Measurements from ENCODE around the gene JAK2. TPM values are rescaled to one million over a fixed set of nuclear protein-coding genes. Genes with fewer than 3 reads are reported as not detected.

The JAK2 gene
- total and polyA plus RNA-seq, 2 of the 4 experiments (the other 2 are of a cell fraction), result 2.3 to 6.1 TPM

DNA sequence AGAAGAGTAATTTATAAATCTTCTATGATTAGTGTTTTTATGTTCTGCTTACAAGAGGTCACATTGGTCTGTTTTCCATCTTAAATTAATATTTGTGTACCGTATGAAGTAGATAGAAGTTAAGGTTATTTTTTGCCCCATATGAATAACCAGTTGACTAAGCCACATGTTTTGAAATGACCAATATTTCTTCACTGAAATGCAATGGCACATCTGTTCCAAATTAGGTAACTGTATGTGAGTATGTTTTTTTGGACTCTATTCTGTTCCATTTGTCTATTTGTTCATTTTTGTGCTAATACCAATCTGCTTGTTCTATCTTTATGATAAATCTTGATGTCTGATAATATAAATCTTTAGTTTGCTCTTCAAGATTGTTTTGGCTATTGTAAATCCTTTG is 17.7 kb downstream of the JAK2 start:
- H4K20me1 ChIP-seq (ENCODE audit: insufficient read depth, low read length), result no peaks in the 10 kb centered on the region
- no peak overlapping the region for H4K5ac ChIP-seq (ENCODE audit: low read depth, low read length)
- no peak overlapping the region for H3K18ac ChIP-seq (ENCODE audit: low read depth, low read length)
- no peaks in the 10 kb centered on the region for H3K9me3 ChIP-seq (ENCODE audit: control insufficient read depth, insufficient read depth, low read length)
- no peaks in the 10 kb centered on the region for H3K9me1 ChIP-seq (ENCODE audit: insufficient read depth, low read length)
- H2AK9ac ChIP-seq (replicated peaks; ENCODE audit: low read depth, low read length, poor library complexity), result no peak overlapping the region
- no CpG with 5 or more reads among the region's 1 CpG for WGBS, 2 experiments (ENCODE audit: extremely low coverage in 2 of 2, insufficient read length in 1 of 2)
- no peak overlapping the region for H3K4ac ChIP-seq (ENCODE audit: low read depth, low read length)
- ATAC-seq (ENCODE audit: low read depth) (peak; percentile 53), DNase-seq (peak; percentile 69)
- dilution Hi-C loops (cut with HindIII; ENCODE audit: low sequenced_read_pairs, unreplicated experiment) (no loop called here), intact Hi-C loops (cut with micrococcal nuclease) (no loop called here), in situ Hi-C loops (cut with MboI; ENCODE audit: low sequenced_read_pairs) (no loop called here)
- H2BK20ac ChIP-seq (ENCODE audit: low read depth, low read length), result no peak overlapping the region
- H3K4me1 ChIP-seq (ENCODE audit: control insufficient read depth, insufficient read depth, low read length), result no peaks in the 10 kb centered on the region
- no peak overlapping the region for H3K4me2 ChIP-seq (ENCODE audit: low read depth, low read length)
- H3K9ac ChIP-seq (ENCODE audit: low read depth, low read length), result no peak overlapping the region
- ChIA-PET CTCF (no interaction called here), POLR2A (ENCODE audit: unreplicated experiment) (no interaction called here)
- no peak overlapping the region for H4K91ac ChIP-seq (ENCODE audit: insufficient read depth, low read depth, low read length)
- BruUV-seq (replicated peaks), result no TSS peak
- no peak overlapping the region for H3K23ac ChIP-seq (ENCODE audit: low read depth, low read length)
- no peak overlapping the region for H2BK5ac ChIP-seq (ENCODE audit: low read depth, low read length, poor library complexity, severe bottlenecking)
- no peaks in the 10 kb centered on the region for H3K36me3 ChIP-seq (ENCODE audit: control insufficient read depth, insufficient read depth, low read length)
- no peak overlapping the region for H3K4me3 ChIP-seq (ENCODE audit: insufficient read depth, low read depth, low read length)
- H3K27me3 ChIP-seq (ENCODE audit: control insufficient read depth, insufficient read depth, low read length), result no peaks in the 10 kb centered on the region
- no peak overlapping the region for H2BK120ac ChIP-seq (ENCODE audit: low read depth, low read length)
- H2AFZ ChIP-seq (replicated peaks; ENCODE audit: low read length, poor library complexity), result no peak overlapping the region
- no peak overlapping the region for H2AK5ac ChIP-seq (ENCODE audit: low read depth, low read length)
- H3K56ac ChIP-seq (ENCODE audit: extremely low read depth, insufficient read depth, low read length), result no peak overlapping the region
- H4K8ac ChIP-seq (ENCODE audit: low read depth in 2 of 2, low read length in 2 of 2), result no peak overlapping the region
- no peak overlapping the region for H3K27ac ChIP-seq (ENCODE audit: insufficient read depth, low read length)
- peaks cover 9% of the 10 kb centered on the region in 2 experiments; a peak in 3 of 4 replicates for H3K79me1 ChIP-seq (ENCODE audit: low read depth in 1 of 2, low read length in 2 of 2)
- TF ChIP-seq BHLHE40 (IDR thresholded peaks at IDR 0.05; ENCODE audit: low read depth, low read length) (no peak), MAZ (IDR thresholded peaks at IDR 0.05; ENCODE audit: borderline replicate concordance, low read depth, low read length) (no peak), MAFK (IDR thresholded peaks at IDR 0.05; ENCODE audit: low read depth, low read length) (no peak), CHD1 (IDR thresholded peaks at IDR 0.05; ENCODE audit: low read depth, low read length) (no peak), SMC3 (IDR thresholded peaks at IDR 0.05; ENCODE audit: low read depth, low read length) (no peak), RCOR1 (IDR thresholded peaks at IDR 0.05; ENCODE audit: insufficient replicate concordance, low read length) (no peak)
- TF ChIP-seq, protein P1, sequence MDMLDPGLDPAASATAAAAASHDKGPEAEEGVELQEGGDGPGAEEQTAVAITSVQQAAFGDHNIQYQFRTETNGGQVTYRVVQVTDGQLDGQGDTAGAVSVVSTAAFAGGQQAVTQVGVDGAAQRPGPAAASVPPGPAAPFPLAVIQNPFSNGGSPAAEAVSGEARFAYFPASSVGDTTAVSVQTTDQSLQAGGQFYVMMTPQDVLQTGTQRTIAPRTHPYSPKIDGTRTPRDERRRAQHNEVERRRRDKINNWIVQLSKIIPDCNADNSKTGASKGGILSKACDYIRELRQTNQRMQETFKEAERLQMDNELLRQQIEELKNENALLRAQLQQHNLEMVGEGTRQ (IDR thresholded peaks at IDR 0.05; ENCODE audit: low read depth, low read length), result no peak
- TF ChIP-seq, protein P2, sequence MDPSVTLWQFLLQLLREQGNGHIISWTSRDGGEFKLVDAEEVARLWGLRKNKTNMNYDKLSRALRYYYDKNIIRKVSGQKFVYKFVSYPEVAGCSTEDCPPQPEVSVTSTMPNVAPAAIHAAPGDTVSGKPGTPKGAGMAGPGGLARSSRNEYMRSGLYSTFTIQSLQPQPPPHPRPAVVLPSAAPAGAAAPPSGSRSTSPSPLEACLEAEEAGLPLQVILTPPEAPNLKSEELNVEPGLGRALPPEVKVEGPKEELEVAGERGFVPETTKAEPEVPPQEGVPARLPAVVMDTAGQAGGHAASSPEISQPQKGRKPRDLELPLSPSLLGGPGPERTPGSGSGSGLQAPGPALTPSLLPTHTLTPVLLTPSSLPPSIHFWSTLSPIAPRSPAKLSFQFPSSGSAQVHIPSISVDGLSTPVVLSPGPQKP (IDR thresholded peaks at IDR 0.05; ENCODE audit: borderline replicate concordance, low read depth, low read length), result no peak
- H3K14ac ChIP-seq (replicated peaks; ENCODE audit: low read depth, low read length), result no peak overlapping the region
- H2BK15ac ChIP-seq (ENCODE audit: low read depth, low read length), result no peak overlapping the region
